Measurements from ENCODE around the gene NMNAT2. TPM values are rescaled to one million over a fixed set of nuclear protein-coding genes. Genes with fewer than 3 reads are reported as not detected.

Gene NMNAT2
- total and polyA plus RNA-seq, 10 of the 15 experiments (the other 5 are each of a cell fraction or from before 2014, with no cell fraction given): 0.02 to 2.0 (median 0.60) TPM

DNA sequence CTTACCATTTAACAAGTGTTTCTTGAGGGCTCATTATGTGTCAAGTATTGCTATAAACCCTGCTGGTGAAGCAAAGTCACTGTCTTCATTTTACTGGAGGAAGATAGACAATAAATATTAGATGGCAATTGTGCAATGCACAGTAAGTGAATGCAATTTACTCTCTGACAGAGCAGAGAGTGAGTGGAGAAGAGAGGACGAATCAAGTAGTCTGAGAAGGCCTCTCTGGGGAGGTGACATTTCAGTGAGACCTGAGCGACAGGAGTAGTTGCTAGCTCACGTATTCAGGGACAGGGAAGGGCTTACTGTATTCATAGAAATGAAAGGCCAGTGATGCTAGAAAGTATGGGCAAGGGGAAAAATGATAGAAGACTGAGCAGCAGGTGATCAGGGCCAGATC is 1.2 kb upstream of the NMNAT2 start (continued):
- TF ChIP-seq CUX1 (IDR thresholded peaks at IDR 0.05; ENCODE audit: insufficient replicate concordance, low read depth, low read length): no peak
- TF ChIP-seq FOS (IDR thresholded peaks at IDR 0.05; ENCODE audit: borderline replicate concordance, extremely low read depth, insufficient read length): no peak
- no peak for TF ChIP-seq ZNF207 (IDR thresholded peaks at IDR 0.05; ENCODE audit: borderline replicate concordance)
- no peak for TF ChIP-seq SRF (IDR thresholded peaks at IDR 0.05; ENCODE audit: low read depth in 2 of 2, low read length in 2 of 2)
- no peak for TF ChIP-seq ZBED1 (IDR thresholded peaks at IDR 0.05; ENCODE audit: borderline replicate concordance)
- no peak for TF ChIP-seq RAD21 (IDR thresholded peaks at IDR 0.05; ENCODE audit: insufficient read depth, low read depth, low read length)
- TF ChIP-seq, protein P1, sequence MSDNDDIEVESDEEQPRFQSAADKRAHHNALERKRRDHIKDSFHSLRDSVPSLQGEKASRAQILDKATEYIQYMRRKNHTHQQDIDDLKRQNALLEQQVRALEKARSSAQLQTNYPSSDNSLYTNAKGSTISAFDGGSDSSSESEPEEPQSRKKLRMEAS (IDR thresholded peaks at IDR 0.05; ENCODE audit: low read depth, low read length): no peak

DNA sequence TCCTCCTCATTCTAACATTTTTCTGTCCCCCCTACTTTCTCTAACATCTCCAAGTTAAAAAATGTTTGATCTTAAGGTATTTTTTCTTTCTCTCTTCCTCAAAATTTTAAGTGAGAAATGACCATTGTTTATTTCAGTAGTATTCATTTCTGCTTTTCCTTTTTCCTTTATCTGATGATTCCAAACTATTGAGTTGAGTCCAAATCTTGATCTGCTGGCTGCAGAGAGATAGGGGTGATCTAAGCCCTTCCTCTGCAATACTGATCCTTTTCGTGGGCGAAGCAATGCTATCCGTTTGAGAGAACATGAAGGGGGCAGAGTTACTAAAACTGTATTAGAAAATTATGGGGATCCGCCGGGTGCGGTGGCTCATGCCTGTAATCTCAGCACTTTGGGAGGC is 516 bp upstream of the NMNAT2 start:
- in situ Hi-C loops (cut with MboI): no loop called here
- Histone ChIP-seq H3K4me2 (ENCODE audit: control insufficient read depth, insufficient read depth) (no peak overlapping the region), H3K9me3 (replicated peaks; ENCODE audit: control insufficient read depth, insufficient read depth, low read length) (no peaks in the 10 kb centered on the region; the same call in 2 of the 3 replicates), H3K36me3 (ENCODE audit: control insufficient read depth in 2 of 2, insufficient read depth in 2 of 2, low read length in 1 of 2) (no peaks in the 10 kb centered on the region), H3K27me3 (replicated peaks in 1 of 2; ENCODE audit: control insufficient read depth in 2 of 2, insufficient read depth in 2 of 2, low read length in 1 of 2) (peaks cover 1 to 18% of the 10 kb centered on the region in 2 experiments; a peak in 3 of 4 replicates), H2AFZ (ENCODE audit: control insufficient read depth, low read depth, low read length) (no peak overlapping the region), H3K27ac (ENCODE audit: control insufficient read depth, insufficient read depth) (no peak overlapping the region), H4K20me1 (ENCODE audit: control insufficient read depth, insufficient read depth) (no peaks in the 10 kb centered on the region), H3K4me1 (ENCODE audit: control insufficient read depth, insufficient read depth, low read length) (no peaks in the 10 kb centered on the region), H3K79me2 (ENCODE audit: control insufficient read depth, insufficient read depth, low read length) (no peaks in the 10 kb centered on the region), H3K9ac (ENCODE audit: control insufficient read depth, insufficient read depth, low read length) (no peak overlapping the region), H3K4me3 (no peak overlapping the region)
- ChIA-PET POLR2A (no interaction called here), CTCF (no interaction called here), SMC1A (ENCODE audit: uncharacterized antibody, unreplicated experiment) (interaction anchor here (1.1 kb wide), 1 partner anchor 318 kb away, joined by 3 read pairs; no protein-coding TSS in a partner anchor), RAD21 (ENCODE audit: unreplicated experiment) (no interaction called here)
- intact Hi-C loops (cut with micrococcal nuclease; ENCODE audit: unreplicated experiment): no loop called here
- FAIRE-seq (no peak), DNase-seq (ENCODE audit: low read depth, low spot score) (no peak), ATAC-seq (no peak)
- 43% methylated on average over 6 of the region's 6 CpGs for WGBS (ENCODE audit: insufficient coverage, insufficient replicate concordance, low lambda C conversion rate, missing lambda C conversion rate)
- BruUV-seq (replicated peaks): no TSS peak
- TF ChIP-seq ZNF687 (IDR thresholded peaks at IDR 0.05) (no peak), NBN (IDR thresholded peaks at IDR 0.05) (no peak), ZNF24 (IDR thresholded peaks at IDR 0.05) (no peak), ASH2L (IDR thresholded peaks at IDR 0.05; ENCODE audit: borderline replicate concordance, low read depth) (no peak), SIN3A (IDR thresholded peaks at IDR 0.05; ENCODE audit: low read depth, low read length) (no peak), FOXK2 (IDR thresholded peaks at IDR 0.05) (no peak)

Data from GM12878 (cell line).